ENCODE data around the gene SLC25A29.

GRCh38 chr14:100243020-100243419 is 63.2 kb downstream of the SLC25A29 start:
- TF ChIP-seq REST (IDR thresholded peaks at IDR 0.05; ENCODE audit: low read depth) (no peak), CEBPB (IDR thresholded peaks at IDR 0.05) (no peak), EGR1 (IDR thresholded peaks at IDR 0.05) (no peak), TCF12 (IDR thresholded peaks at IDR 0.05; ENCODE audit: low read depth) (no peak), RAD21 (IDR thresholded peaks at IDR 0.05; ENCODE audit: low read depth) (no peak), CREB1 (IDR thresholded peaks at IDR 0.05; ENCODE audit: low read depth) (no peak), EP300 (IDR thresholded peaks at IDR 0.05; ENCODE audit: borderline replicate concordance) (no peak), USF1 (IDR thresholded peaks at IDR 0.05) (no peak), FOXM1 (IDR thresholded peaks at IDR 0.05; ENCODE audit: borderline replicate concordance, low read depth) (no peak), TAF1 (IDR thresholded peaks at IDR 0.05; ENCODE audit: low read depth) (no peak)
- TF ChIP-seq, protein P1, sequence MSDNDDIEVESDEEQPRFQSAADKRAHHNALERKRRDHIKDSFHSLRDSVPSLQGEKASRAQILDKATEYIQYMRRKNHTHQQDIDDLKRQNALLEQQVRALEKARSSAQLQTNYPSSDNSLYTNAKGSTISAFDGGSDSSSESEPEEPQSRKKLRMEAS (IDR thresholded peaks at IDR 0.05), result no peak

Data from Ishikawa (cell line).